RWPE1 (cell line): ENCODE data around the gene WDR38.
A peak's percentile ranks its signal among the peaks of the same experiment; 100 is the strongest.
"Not testable (repeated sequence)": the region's sequence is repeated elsewhere in the genome, so short reads cannot be mapped to it uniquely, and the experiment has no call there.

Experiments used
- CTCF ChIA-PET: fragments of 350-600 bp; sonication (Branson Sonifier 250); formaldehyde crosslinking; extraction: SDS; loops from one replicate; lab custom pipeline; 2021; lab: Yijun Ruan, JAX
- POLR2A ChIA-PET: fragments of 400-600 bp; formaldehyde crosslinking; extraction: SDS; loops from one replicate; lab custom pipeline; 2020; ENCODE audit warnings: antibody characterized with exemption; ENCODE audit not compliant: low non-redundant PET; lab: Yijun Ruan, JAX
- DNase-seq: peaks from one replicate; pipeline ENCODE4 v3.0.0; 2012; ENCODE audit warnings: low spot score
- H3K27ac ChIP-seq: fragments of 450-650 bp; 2 replicates; pipeline ENCODE4 v1.5.1; 2017
- TF ChIP-seq, protein P1 (sequence below): fragments of 450-650 bp; conservative IDR thresholded peaks from 2 replicates; pipeline ENCODE4 v1.5.1; 2017; ENCODE audit warnings: low read depth, mild to moderate bottlenecking

WDR38 gene

GRCh38 chr9:124839612-124840299 is 13.5 kb upstream of the WDR38 start:
- ChIA-PET CTCF (interaction anchor here (0.6 to 18.3 kb wide), 11 partner anchors 9 to 64 kb away, joined by 3 to 761 read pairs (median 5); partner anchors contain the start of genes NR6A1, OLFML2A and WDR38), POLR2A (no interaction called here)
- no peak for DNase-seq
- TF ChIP-seq, protein P1, sequence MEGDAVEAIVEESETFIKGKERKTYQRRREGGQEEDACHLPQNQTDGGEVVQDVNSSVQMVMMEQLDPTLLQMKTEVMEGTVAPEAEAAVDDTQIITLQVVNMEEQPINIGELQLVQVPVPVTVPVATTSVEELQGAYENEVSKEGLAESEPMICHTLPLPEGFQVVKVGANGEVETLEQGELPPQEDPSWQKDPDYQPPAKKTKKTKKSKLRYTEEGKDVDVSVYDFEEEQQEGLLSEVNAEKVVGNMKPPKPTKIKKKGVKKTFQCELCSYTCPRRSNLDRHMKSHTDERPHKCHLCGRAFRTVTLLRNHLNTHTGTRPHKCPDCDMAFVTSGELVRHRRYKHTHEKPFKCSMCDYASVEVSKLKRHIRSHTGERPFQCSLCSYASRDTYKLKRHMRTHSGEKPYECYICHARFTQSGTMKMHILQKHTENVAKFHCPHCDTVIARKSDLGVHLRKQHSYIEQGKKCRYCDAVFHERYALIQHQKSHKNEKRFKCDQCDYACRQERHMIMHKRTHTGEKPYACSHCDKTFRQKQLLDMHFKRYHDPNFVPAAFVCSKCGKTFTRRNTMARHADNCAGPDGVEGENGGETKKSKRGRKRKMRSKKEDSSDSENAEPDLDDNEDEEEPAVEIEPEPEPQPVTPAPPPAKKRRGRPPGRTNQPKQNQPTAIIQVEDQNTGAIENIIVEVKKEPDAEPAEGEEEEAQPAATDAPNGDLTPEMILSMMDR, result no peak; the same call in 1 of the 2 replicates
- peak overlapping the region; percentile 22 for H3K27ac ChIP-seq

- DNase-seq, result no peak
- ChIA-PET CTCF (interaction anchor here (0.6 to 18.3 kb wide), 13 partner anchors 9 to 78 kb away, joined by 3 to 761 read pairs (median 4); partner anchors contain the start of genes NR6A1, OLFML2A and WDR38), POLR2A (no interaction called here)
- H3K27ac ChIP-seq, result peak overlapping the region; percentile 22
- TF ChIP-seq, protein P1, result no peak; the same call in 1 of the 2 replicates
These were observed 12.9 kb upstream of the WDR38 start for GRCh38 chr9:124840300-124840833.

- DNase-seq, result no peak
- POLR2A ChIA-PET, result no interaction called here
- TF ChIP-seq, protein P1, result no peak
- peak overlapping the region; percentile 37 for H3K27ac ChIP-seq
- CTCF ChIA-PET, result interaction anchor here (0.6 to 18.3 kb wide), 8 partner anchors 10 to 66 kb away, joined by 3 to 761 read pairs (median 5); partner anchors contain the start of genes NR6A1, OLFML2A and WDR38
These were observed 12.0 kb upstream of the WDR38 start for GRCh38 chr9:124841075-124841821.

GRCh38 chr9:124843456-124844034 is 9.7 kb upstream of the WDR38 start:
- no peak for DNase-seq
- TF ChIP-seq, protein P1, result no peak
- ChIA-PET POLR2A (interaction anchor here (0.6 kb wide), 1 partner anchor 25 kb away, joined by 3 read pairs; no protein-coding TSS in a partner anchor), CTCF (interaction anchor here (0.6 to 18.3 kb wide), 4 partner anchors 8 to 68 kb away, joined by 3 to 761 read pairs (median 52); partner anchors contain the start of genes NR6A1, OLFML2A and WDR38)
- peak overlapping the region; percentile 35; the same call in 1 of the 2 replicates for H3K27ac ChIP-seq

GRCh38 chr9:124844291-124844690 is 9.0 kb upstream of the WDR38 start:
- H3K27ac ChIP-seq, result peak overlapping the region; percentile 35
- no peak for DNase-seq
- TF ChIP-seq, protein P1, result no peak
- ChIA-PET CTCF (interaction anchor here (0.7 to 18.3 kb wide), 3 partner anchors 7 to 69 kb away, joined by 6 to 761 read pairs (median 101); partner anchors contain the start of genes NR6A1, OLFML2A and WDR38), POLR2A (no interaction called here)

- DNase-seq, POLR2A ChIA-PET, H3K27ac ChIP-seq: not testable (repeated sequence)
- CTCF ChIA-PET, result interaction anchor here (18.3 kb wide), 1 partner anchor 71 kb away, joined by 761 read pairs; the partner anchor contains the start of genes NR6A1 and OLFML2A
These were observed 6.8 kb upstream of the WDR38 start for GRCh38 chr9:124846467-124846866.
